ENCODE measurements around the gene ZSCAN12. TPM values are rescaled to one million over a fixed set of nuclear protein-coding genes. Genes with fewer than 3 reads are reported as not detected.

The ZSCAN12 gene
- total and polyA plus RNA-seq, 3 experiments from 2014 or later, result 2.2 to 4.4 (median 4.3) TPM

- Mint-ChIP-seq H3K27ac (no peak overlapping the region), H3K27me3 (peaks cover 3 to 5% of the 10 kb centered on the region in 2 donors), H3K4me3 (no peak overlapping the region), H3K4me1 (peaks cover 1 to 8% (median 5%) of the 10 kb centered on the region in 3 donors), H3K36me3 (peaks cover 0 to 1% (median 0%) of the 10 kb centered on the region in 3 donors), H3K9me3 (peaks cover 0 to 9% (median 3%) of the 10 kb centered on the region in 5 donors)
- no peaks in the 10 kb centered on the region for H3K27me3 ChIP-seq (ENCODE audit: insufficient read depth, low read length, poor library complexity, severe bottlenecking)
- H3K27ac ChIP-seq (ENCODE audit: low read depth, low read length), result peak overlapping the region; percentile 96
- H3K4me3 ChIP-seq (ENCODE audit: low read length), result peak overlapping the region; percentile 80
- ChIA-PET POLR2A (interaction anchor here (1.4 to 2.1 kb wide), 3 partner anchors 12 to 232 kb away, joined by 6 to 7 read pairs (median 7); partner anchors contain the start of gene ZKSCAN4), CTCF (interaction anchor here (0.8 to 1.8 kb wide), 3 partner anchors 13 to 56 kb away, joined by 3 to 8 read pairs (median 3); partner anchors contain the start of genes PGBD1 and ZKSCAN3)
- no peaks in the 10 kb centered on the region for H3K36me3 ChIP-seq (ENCODE audit: insufficient read depth, low read length)
- H3K9me3 ChIP-seq (ENCODE audit: low read length), result no peaks in the 10 kb centered on the region
- DNase-seq, result no peak
- peaks cover 21% of the 10 kb centered on the region for H3K4me1 ChIP-seq (ENCODE audit: insufficient read depth, low read length)
Observed at GRCh38 chr6:28337121-28337520, 62.4 kb downstream of the ZSCAN12 start.

DNA sequence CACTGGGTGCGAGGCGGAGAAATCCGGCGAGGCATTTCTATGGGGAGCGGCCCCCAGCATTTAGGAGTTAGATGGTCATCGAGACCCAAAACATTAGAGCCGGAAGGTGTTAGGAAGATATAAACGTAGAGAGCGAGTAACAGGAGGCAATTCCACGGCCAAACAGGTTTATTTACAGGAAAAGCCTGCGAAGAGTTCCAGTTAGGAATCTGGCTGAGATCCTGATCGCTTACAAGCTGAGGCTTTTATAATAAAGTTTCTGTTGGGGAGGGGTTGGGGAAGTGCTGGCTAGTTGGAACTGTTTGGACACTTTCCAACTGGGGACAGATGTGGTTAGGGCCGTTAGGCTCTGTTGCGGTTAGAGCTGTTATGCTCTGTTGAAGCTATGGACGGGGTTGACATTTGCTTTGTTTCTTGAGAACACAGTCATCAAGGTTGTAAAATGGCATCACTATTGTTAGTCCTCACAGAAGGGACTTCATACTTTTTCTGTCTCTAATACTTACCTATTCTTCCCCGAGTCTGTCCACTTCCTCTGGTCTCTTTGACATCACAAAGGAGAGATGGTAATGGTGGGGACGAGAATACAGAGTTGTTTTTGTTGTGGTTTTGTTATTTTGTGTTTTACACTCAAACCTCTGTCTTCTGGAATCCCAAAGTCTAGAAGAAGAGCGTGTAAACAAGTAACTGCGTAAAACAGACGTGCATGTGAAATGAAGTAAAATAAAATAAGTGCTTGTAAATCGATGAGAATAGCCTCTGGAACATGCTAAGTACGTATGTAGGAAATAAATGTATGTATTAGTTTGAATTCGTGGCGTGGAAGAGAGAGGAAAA lies 63.0 kb downstream of the ZSCAN12 start:
- no peaks in the 10 kb centered on the region for H3K27me3 ChIP-seq (ENCODE audit: insufficient read depth, low read length, poor library complexity, severe bottlenecking)
- H3K4me3 Mint-ChIP-seq, result no peak overlapping the region

GRCh38 chr6:28335564-28336283 lies 63.8 kb downstream of the ZSCAN12 start, which contains the start of gene ZSCAN31:
Gene ZSCAN31 (minus strand): TSS chr6:28336148. CDS start chr6:28329683, 6,465 bp downstream.
- Histone ChIP-seq H3K27me3 (ENCODE audit: insufficient read depth, low read length, poor library complexity, severe bottlenecking) (no peaks in the 10 kb centered on the region), H3K4me1 (ENCODE audit: insufficient read depth, low read length) (peaks cover 21% of the 10 kb centered on the region), H3K9me3 (ENCODE audit: low read length) (no peaks in the 10 kb centered on the region), H3K4me3 (ENCODE audit: low read length) (peak within 1 kb of the TSS; percentile 80), H3K36me3 (ENCODE audit: insufficient read depth, low read length) (no peaks in the 10 kb centered on the region), H3K27ac (ENCODE audit: low read depth, low read length) (peak within 1 kb of the TSS; percentile 96)
- H3K27me3 Mint-ChIP-seq, result peaks cover 0 to 3% of the 10 kb centered on the region in 2 donors
- H3K9me3 Mint-ChIP-seq, result peaks cover 0 to 8% (median 3%) of the 10 kb centered on the region in 5 donors
- peaks cover 0 to 1% (median 0%) of the 10 kb centered on the region in 3 donors for H3K36me3 Mint-ChIP-seq
- POLR2A ChIA-PET, result interaction anchor here (0.6 to 2.1 kb wide), 11 partner anchors 14 to 524 kb away, joined by 3 to 14 read pairs (median 4); partner anchors contain the start of genes ZKSCAN4, ZKSCAN8 and ZSCAN26
- CTCF ChIA-PET, result interaction anchor here (0.9 to 1.5 kb wide), 5 partner anchors 14 to 439 kb away, joined by 3 to 11 read pairs (median 3); partner anchors contain the start of gene ZKSCAN3
- H3K4me3 Mint-ChIP-seq, result no peak within 1 kb of the TSS
- no peak within 1 kb of the TSS for H3K27ac Mint-ChIP-seq
- peaks cover 1 to 8% (median 5%) of the 10 kb centered on the region in 3 donors for H3K4me1 Mint-ChIP-seq
- DNase-seq, result peak; percentile 73 to 92 (median 79)

More for the DNA sequence above, 63.0 kb downstream of the ZSCAN12 start:
- Mint-ChIP-seq H3K27me3 (peaks cover 3% of the 10 kb centered on the region in 2 donors), H3K4me1 (peaks cover 1 to 8% (median 5%) of the 10 kb centered on the region in 3 donors), H3K9me3 (peaks cover 0 to 9% (median 3%) of the 10 kb centered on the region in 5 donors), H3K27ac (no peak overlapping the region), H3K36me3 (peaks cover 0 to 1% (median 0%) of the 10 kb centered on the region in 3 donors)
- ChIA-PET CTCF (interaction anchor here (0.7 to 1.8 kb wide), 4 partner anchors 13 to 195 kb away, joined by 3 to 11 read pairs (median 6); partner anchors contain the start of genes ZKSCAN3 and ZKSCAN8), POLR2A (interaction anchor here (0.6 to 2.1 kb wide), 8 partner anchors 13 to 524 kb away, joined by 3 to 14 read pairs (median 5); partner anchors contain the start of genes ZKSCAN4 and ZSCAN26)
- no peaks in the 10 kb centered on the region for H3K36me3 ChIP-seq (ENCODE audit: insufficient read depth, low read length)
- H3K4me1 ChIP-seq (ENCODE audit: insufficient read depth, low read length), result peaks cover 21% of the 10 kb centered on the region
- no peaks in the 10 kb centered on the region for H3K9me3 ChIP-seq (ENCODE audit: low read length)
- peak overlapping the region; percentile 80 for H3K4me3 ChIP-seq (ENCODE audit: low read length)
- peak in 4 of 5 donors; percentile 18 to 54 (median 33) for DNase-seq
- peak overlapping the region; percentile 96 for H3K27ac ChIP-seq (ENCODE audit: low read depth, low read length)

- Mint-ChIP-seq H3K9me3 (peaks cover 0 to 3% (median under 1%) of the 10 kb centered on the region in 5 donors), H3K36me3 (no peaks in the 10 kb centered on the region), H3K27ac (no peak overlapping the region), H3K4me1 (peaks cover 1 to 8% (median 5%) of the 10 kb centered on the region in 3 donors), H3K4me3 (no peak overlapping the region), H3K27me3 (peaks cover 0 to 2% of the 10 kb centered on the region in 2 donors)
- H3K4me3 ChIP-seq (ENCODE audit: low read length), result peak overlapping the region; percentile 80
- H3K36me3 ChIP-seq (ENCODE audit: insufficient read depth, low read length), result no peaks in the 10 kb centered on the region
- no peak for DNase-seq
- H3K4me1 ChIP-seq (ENCODE audit: insufficient read depth, low read length), result peaks cover 21% of the 10 kb centered on the region
- ChIA-PET POLR2A (interaction anchor here (0.8 to 2.1 kb wide), 9 partner anchors 14 to 504 kb away, joined by 3 to 14 read pairs (median 4); partner anchors contain the start of genes ZKSCAN4, ZKSCAN8 and ZSCAN26), CTCF (interaction anchor here (0.9 to 1.5 kb wide), 4 partner anchors 15 to 438 kb away, joined by 3 to 11 read pairs (median 4); partner anchors contain the start of gene ZKSCAN3)
- peak overlapping the region; percentile 96 for H3K27ac ChIP-seq (ENCODE audit: low read depth, low read length)
- H3K27me3 ChIP-seq (ENCODE audit: insufficient read depth, low read length, poor library complexity, severe bottlenecking), result no peaks in the 10 kb centered on the region
- H3K9me3 ChIP-seq (ENCODE audit: low read length), result no peaks in the 10 kb centered on the region
Observed at GRCh38 chr6:28335040-28335563, 64.4 kb downstream of the ZSCAN12 start.

GRCh38 chr6:28334286-28335039 lies 65.1 kb downstream of the ZSCAN12 start:
- H3K4me3 Mint-ChIP-seq, result peak overlapping the region in 3 of 7 donors; percentile 1 to 37 (median 3)
- H3K27ac ChIP-seq (ENCODE audit: low read depth, low read length), result peak overlapping the region; percentile 96
- POLR2A ChIA-PET, result interaction anchor here (2.1 kb wide), 1 partner anchor 15 kb away, joined by 7 read pairs; no protein-coding TSS in a partner anchor

DNA sequence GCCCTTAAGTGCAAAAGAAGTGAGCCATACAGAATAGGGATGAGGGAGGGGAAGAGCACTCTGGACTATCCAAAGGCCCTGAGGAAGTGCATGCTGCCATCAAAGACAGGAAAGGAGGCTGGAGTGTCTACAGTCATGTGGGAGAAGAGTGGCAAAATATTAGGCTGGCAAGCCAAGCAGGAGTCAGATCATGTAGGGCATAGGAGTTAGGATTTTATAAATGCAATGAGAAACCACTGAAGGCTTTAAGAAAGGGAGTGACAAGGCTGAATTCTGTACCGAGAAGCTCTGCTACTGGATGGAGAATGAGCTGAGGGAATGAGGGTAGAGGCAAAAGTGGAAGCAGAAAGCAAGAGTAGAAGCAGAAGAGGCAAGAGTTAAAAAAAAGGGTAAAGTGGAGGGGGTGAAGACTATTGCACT lies 65.9 kb downstream of the ZSCAN12 start:
- Mint-ChIP-seq H3K4me1 (peaks cover 1 to 8% (median 5%) of the 10 kb centered on the region in 3 donors), H3K36me3 (peaks cover 5% of the 10 kb centered on the region in 3 donors), H3K27ac (peak overlapping the region in 3 of 8 donors; percentile 2 to 78 (median 62)), H3K27me3 (no peaks in the 10 kb centered on the region), H3K9me3 (peaks cover 4 to 8% (median 5%) of the 10 kb centered on the region in 5 donors), H3K4me3 (no peak overlapping the region)
- ChIA-PET CTCF (interaction anchor here (0.8 to 1.3 kb wide), 2 partner anchors 22 to 27 kb away, joined by 3 to 4 read pairs; no protein-coding TSS in a partner anchor), POLR2A (no interaction called here)
- Histone ChIP-seq H3K27me3 (ENCODE audit: insufficient read depth, low read length, poor library complexity, severe bottlenecking) (no peaks in the 10 kb centered on the region), H3K27ac (ENCODE audit: low read depth, low read length) (peak overlapping the region; percentile 96), H3K4me3 (ENCODE audit: low read length) (no peak overlapping the region), H3K4me1 (ENCODE audit: insufficient read depth, low read length) (peaks cover 21% of the 10 kb centered on the region), H3K9me3 (ENCODE audit: low read length) (no peaks in the 10 kb centered on the region), H3K36me3 (ENCODE audit: insufficient read depth, low read length) (no peaks in the 10 kb centered on the region)
- DNase-seq, result no peak

More at GRCh38 chr6:28334286-28335039, 65.1 kb downstream of the ZSCAN12 start:
- Histone ChIP-seq H3K27me3 (ENCODE audit: insufficient read depth, low read length, poor library complexity, severe bottlenecking) (no peaks in the 10 kb centered on the region), H3K9me3 (ENCODE audit: low read length) (no peaks in the 10 kb centered on the region), H3K36me3 (ENCODE audit: insufficient read depth, low read length) (no peaks in the 10 kb centered on the region), H3K4me1 (ENCODE audit: insufficient read depth, low read length) (peaks cover 21% of the 10 kb centered on the region), H3K4me3 (ENCODE audit: low read length) (peak overlapping the region; percentile 80)
- H3K9me3 Mint-ChIP-seq, result peaks cover 0 to 1% (median 0%) of the 10 kb centered on the region in 5 donors
- CTCF ChIA-PET, result interaction anchor here (0.8 to 1.3 kb wide), 4 partner anchors 15 to 437 kb away, joined by 3 to 6 read pairs (median 4); partner anchors contain the start of gene ZKSCAN3
- H3K27ac Mint-ChIP-seq, result peak overlapping the region in 1 of 8 donors; percentile 42
- H3K27me3 Mint-ChIP-seq, result no peaks in the 10 kb centered on the region
- H3K36me3 Mint-ChIP-seq, result no peaks in the 10 kb centered on the region
- DNase-seq, result no peak
- H3K4me1 Mint-ChIP-seq, result peaks cover 1 to 8% (median 5%) of the 10 kb centered on the region in 3 donors

Measured in CD8-positive, alpha-beta memory T cell (primary cell).